Measurements from ENCODE around the gene IGSF21.

GRCh38 chr1:18232052-18232451 lies 124.5 kb downstream of the IGSF21 start:
- TF ChIP-seq POLR2A (IDR thresholded peaks at IDR 0.05) (no peak), CTCF (IDR thresholded peaks at IDR 0.05) (peak in 6 of 12 donors; percentile 10 to 45 (median 17))
